Measurements from ENCODE around the gene ABCD4.

DNA sequence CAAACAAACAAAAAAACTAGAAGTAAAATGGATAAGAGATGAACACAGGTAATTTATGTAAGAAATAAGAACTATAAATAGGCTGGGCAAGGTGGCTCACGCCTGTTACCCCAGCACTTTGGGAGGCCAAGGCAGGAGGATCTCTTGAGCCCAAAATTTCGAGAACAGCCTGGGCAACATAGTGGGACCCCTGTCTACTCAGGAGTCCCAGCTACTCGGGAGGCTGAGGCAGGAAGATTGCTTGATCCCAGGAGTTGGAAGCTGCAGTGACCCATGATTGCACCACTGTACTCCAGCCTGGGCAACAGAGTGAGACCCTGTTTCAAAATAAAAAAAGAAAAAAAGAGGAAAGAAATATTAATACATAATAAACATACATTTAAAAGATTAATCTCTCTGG lies 22.7 kb upstream of the ABCD4 start:
- TF ChIP-seq, protein P1, sequence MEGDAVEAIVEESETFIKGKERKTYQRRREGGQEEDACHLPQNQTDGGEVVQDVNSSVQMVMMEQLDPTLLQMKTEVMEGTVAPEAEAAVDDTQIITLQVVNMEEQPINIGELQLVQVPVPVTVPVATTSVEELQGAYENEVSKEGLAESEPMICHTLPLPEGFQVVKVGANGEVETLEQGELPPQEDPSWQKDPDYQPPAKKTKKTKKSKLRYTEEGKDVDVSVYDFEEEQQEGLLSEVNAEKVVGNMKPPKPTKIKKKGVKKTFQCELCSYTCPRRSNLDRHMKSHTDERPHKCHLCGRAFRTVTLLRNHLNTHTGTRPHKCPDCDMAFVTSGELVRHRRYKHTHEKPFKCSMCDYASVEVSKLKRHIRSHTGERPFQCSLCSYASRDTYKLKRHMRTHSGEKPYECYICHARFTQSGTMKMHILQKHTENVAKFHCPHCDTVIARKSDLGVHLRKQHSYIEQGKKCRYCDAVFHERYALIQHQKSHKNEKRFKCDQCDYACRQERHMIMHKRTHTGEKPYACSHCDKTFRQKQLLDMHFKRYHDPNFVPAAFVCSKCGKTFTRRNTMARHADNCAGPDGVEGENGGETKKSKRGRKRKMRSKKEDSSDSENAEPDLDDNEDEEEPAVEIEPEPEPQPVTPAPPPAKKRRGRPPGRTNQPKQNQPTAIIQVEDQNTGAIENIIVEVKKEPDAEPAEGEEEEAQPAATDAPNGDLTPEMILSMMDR (conservative IDR thresholded peaks at IDR 0.05; ENCODE audit: low read depth in 2 of 2) = no peak
- TF ChIP-seq POLR2AphosphoS5 (IDR thresholded peaks at IDR 0.05; ENCODE audit: low read depth) (no peak), EZH2 (IDR thresholded peaks at IDR 0.05; ENCODE audit: low read depth, unreplicated experiment) (no peak), JUNB (IDR thresholded peaks at IDR 0.05; ENCODE audit: unreplicated experiment) (no peak)
- TF ChIP-seq, protein P2, sequence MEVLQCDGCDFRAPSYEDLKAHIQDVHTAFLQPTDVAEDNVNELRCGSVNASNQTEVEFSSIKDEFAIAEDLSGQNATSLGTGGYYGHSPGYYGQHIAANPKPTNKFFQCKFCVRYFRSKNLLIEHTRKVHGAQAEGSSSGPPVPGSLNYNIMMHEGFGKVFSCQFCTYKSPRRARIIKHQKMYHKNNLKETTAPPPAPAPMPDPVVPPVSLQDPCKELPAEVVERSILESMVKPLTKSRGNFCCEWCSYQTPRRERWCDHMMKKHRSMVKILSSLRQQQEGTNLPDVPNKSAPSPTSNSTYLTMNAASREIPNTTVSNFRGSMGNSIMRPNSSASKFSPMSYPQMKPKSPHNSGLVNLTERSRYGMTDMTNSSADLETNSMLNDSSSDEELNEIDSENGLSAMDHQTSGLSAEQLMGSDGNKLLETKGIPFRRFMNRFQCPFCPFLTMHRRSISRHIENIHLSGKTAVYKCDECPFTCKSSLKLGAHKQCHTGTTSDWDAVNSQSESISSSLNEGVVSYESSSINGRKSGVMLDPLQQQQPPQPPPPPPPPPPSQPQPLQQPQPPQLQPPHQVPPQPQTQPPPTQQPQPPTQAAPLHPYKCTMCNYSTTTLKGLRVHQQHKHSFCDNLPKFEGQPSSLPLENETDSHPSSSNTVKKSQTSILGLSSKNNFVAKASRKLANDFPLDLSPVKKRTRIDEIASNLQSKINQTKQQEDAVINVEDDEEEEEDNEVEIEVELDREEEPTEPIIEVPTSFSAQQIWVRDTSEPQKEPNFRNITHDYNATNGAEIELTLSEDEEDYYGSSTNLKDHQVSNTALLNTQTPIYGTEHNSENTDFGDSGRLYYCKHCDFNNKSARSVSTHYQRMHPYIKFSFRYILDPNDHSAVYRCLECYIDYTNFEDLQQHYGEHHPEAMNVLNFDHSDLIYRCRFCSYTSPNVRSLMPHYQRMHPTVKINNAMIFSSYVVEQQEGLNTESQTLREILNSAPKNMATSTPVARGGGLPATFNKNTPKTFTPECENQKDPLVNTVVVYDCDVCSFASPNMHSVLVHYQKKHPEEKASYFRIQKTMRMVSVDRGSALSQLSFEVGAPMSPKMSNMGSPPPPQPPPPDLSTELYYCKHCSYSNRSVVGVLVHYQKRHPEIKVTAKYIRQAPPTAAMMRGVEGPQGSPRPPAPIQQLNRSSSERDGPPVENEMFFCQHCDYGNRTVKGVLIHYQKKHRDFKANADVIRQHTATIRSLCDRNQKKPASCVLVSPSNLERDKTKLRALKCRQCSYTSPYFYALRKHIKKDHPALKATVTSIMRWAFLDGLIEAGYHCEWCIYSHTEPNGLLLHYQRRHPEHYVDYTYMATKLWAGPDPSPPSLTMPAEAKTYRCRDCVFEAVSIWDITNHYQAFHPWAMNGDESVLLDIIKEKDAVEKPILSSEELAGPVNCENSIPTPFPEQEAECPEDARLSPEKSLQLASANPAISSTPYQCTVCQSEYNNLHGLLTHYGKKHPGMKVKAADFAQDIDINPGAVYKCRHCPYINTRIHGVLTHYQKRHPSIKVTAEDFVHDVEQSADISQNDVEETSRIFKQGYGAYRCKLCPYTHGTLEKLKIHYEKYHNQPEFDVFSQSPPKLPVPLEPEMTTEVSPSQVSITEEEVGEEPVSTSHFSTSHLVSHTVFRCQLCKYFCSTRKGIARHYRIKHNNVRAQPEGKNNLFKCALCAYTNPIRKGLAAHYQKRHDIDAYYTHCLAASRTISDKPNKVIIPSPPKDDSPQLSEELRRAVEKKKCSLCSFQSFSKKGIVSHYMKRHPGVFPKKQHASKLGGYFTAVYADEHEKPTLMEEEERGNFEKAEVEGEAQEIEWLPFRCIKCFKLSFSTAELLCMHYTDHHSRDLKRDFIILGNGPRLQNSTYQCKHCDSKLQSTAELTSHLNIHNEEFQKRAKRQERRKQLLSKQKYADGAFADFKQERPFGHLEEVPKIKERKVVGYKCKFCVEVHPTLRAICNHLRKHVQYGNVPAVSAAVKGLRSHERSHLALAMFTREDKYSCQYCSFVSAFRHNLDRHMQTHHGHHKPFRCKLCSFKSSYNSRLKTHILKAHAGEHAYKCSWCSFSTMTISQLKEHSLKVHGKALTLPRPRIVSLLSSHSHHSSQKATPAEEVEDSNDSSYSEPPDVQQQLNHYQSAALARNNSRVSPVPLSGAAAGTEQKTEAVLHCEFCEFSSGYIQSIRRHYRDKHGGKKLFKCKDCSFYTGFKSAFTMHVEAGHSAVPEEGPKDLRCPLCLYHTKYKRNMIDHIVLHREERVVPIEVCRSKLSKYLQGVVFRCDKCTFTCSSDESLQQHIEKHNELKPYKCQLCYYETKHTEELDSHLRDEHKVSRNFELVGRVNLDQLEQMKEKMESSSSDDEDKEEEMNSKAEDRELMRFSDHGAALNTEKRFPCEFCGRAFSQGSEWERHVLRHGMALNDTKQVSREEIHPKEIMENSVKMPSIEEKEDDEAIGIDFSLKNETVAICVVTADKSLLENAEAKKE (CRISPR knock-in tag; IDR thresholded peaks at IDR 0.05) = no peak
